Measurements from ENCODE around the gene ARHGAP26.

Gene ARHGAP26

DNA sequence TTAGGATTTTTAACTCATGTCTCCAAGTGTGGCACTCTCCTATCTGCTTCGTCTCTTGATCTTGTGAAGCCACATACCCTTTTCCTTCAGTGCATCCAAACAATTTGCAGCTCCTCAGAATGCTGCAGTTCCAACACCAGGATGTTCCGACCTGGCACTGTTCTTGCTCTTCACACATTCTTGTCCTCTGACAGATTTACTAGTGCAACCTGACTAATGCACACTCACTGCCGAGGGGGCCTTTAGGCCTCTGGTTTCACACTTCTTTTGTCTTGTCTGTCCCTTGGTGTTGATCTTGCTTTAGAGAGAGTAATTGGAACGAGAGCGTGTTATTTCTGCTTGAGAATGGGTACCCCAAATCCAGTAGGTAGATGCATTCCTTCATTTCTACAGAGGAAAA is 15.0 kb downstream of the ARHGAP26 start:
- no peak for DNase-seq (ENCODE audit: low read depth)

DNA sequence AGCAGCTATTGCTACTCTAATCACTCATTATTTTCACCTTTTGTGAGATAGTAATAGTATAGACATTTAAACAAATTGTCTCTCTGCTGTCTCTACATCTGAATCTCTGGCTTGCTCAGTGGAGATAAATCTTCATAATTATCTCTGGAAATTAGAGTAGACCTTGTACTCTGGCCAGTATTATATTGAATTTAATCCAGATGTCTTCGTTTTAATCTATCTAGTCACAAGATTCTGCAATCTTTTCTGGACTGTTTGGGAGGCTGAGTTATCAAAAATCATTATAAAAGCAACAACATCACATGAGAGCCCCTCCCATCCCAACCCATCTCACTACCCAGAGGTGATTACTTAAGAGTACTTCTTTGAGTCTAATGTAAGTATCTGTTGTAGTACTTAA is 19.0 kb downstream of the ARHGAP26 start:
- DNase-seq (ENCODE audit: low read depth), result no peak

DNA sequence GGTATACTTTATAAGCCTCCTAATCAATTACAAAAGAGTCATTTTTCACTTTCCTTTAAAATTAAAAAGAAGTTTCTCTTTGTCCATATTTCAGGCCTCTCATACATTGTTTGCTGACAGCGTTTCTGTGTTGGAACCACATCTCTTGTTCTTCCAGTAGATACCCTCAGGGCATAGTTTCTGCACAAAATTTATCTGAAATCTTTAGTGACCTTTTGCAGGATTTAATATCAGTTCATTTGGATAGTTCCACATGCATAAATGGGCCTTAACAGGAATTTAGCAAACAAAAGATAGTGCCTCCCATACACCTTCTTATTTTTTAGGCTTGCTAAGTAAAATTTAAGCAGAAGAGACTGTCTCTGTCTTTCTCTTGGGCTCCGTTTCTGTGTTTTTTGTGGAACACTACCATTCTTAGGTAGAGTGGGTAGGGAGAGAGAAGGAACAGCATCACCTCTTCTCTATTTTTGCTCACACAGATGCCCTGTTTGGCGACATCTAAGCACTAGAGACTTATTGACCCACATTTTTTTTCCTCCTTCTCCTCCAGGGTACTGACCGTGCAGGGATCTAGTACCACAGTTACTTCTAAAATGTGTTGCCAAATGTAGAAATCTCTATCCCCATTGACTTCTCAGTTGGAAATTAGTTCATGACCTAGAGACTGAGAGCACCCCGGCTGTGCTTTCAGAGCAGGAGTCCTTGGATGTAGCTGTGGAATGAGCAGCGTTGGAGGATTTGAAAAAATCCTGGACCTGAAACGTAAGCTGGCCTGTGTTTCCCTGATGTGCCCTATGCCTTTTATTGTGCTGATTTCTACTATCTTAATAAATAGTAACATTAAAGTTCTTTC is 22.1 kb downstream of the ARHGAP26 start:
- no peak for DNase-seq (ENCODE audit: low read depth)

DNA sequence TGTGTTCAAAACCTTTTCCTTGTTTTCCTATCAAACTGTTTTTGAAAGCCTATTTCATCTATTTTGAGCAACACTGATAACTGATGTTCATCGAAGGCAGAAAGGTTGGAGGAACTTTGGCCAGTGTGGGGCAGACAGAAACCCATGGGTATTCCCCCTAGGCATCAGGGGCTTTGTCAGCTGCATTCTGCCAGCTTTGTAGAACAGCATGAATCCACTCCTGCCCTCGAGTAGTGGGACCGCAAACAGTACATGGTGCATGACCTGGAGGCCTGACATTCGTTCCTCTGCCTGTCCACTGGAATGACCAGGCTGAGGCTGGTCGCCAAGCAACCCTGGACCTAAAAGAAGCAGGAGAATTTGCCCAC is 22.7 kb downstream of the ARHGAP26 start:
- DNase-seq (ENCODE audit: low read depth), result no peak

DNA sequence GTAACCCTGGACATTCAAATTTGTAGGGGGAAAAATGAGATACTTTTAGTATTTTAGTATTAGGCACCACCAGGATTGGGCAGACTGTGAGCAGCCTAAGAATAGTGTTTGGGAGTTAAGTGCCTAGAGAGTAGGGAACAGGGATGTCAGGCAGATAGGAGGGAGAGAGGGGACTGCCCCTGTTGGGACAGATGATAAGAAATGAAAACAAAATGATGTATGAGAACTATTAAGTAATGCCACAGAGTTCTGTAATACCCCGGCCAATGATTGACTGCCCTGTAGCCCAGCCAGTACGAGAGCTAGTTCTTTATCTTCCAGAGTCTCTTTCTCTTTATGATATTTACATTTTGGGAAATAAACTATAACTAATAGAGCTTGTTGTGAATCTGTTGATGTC is 24.4 kb downstream of the ARHGAP26 start:
- DNase-seq (ENCODE audit: low read depth), result no peak

DNA sequence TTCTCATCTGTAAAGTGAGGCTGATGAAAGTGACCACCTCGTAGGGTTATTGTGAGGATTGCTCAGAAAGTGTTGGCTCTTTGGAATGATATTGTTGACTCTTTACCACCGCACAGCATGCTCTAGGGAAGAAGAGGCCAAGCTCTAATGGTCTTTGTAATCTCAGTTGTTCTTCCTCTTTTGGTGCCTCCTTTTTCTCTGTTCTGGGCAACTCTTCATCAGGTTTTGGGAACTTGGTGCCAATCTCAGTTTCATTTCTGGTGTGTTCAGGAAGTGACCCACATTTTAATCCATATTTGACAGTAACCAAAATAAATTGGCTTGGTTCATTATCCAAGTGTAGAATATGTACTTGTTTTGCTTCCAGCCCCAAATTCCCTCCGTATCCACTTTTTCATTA is 25.1 kb downstream of the ARHGAP26 start:
- DNase-seq (ENCODE audit: low read depth), result no peak

DNA sequence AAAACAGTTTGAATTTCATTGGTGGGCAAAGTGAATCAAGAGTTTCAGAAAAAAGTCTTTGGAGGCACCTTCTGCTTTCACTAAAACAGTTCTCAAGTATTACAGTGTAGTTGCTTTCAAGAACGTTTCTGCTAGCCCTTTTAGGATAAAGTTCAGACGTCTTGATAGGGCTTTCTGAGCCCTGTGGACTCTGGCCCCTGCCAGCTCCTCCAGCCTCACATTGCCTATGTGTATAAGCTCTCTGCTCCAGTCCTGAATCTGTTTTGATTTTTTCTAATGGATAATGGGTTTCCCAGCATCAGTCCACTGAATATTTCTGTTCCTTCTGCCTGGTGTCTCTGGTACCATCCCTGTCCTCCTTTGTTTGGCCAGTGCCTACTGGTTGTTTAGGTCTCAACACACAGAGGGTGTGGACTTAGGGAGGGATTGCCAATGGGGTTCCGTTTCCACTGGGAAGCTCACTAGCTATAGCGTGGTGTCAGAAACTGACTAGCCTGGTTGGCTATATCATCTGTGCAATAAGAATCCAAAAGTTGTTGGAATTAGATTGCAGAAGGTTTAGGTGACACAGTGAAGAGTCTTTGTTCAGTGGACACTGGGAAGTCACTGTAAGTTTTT is 26.4 kb downstream of the ARHGAP26 start:
- DNase-seq (ENCODE audit: low read depth), result no peak

DNA sequence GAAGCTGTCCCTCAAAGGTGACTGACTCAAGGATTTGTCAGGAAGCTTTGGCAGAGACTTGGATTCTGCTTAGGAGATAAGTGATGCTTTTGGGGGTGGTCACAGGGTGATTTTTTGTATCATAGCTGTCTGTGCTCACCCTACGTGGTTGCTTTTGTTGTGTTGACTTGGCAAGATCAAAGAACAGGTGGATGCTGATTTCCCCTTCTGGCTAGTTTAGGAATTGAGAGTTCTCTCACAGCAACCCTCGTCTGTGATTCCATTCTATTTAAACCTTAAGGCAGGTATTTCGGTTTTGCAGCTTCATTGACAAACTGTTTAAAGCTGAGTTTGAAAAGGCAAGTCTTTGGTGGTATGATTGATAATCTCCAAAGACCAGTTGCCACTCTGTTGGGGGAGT is 27.2 kb downstream of the ARHGAP26 start:
- no peak for DNase-seq (ENCODE audit: low read depth)

DNA sequence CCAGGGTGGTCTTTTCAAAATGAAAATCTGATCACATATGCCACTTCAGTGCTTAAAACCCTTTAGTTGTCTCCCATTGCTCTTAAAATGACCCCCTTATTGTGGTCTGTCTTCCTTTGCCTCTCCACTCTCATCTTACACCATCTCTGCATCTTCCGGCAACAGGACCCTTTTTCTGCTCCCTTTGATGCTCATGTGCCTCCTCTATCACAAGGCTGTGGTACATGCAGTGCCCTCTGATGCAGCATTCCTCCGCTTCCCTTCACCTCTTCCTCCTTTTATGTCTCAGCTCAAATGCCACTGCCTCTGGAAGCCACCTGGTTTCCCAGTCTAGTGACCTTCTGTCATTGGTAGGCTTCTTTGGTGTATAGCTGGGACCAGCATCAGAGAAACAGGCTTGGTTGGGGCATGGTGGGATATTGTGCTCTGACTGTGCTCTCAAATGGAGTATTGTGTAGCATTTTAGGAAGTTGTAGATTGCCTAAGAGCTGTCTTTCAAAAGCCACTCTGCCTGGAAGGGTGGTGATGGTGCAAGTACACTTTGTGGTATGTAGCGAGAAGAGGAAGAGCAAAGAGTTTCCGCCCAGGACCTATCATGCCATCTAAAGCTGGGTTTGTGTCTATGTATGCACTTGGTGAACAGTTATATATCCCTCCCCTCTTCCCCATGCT is 28.1 kb downstream of the ARHGAP26 start:
- DNase-seq (ENCODE audit: low read depth), result no peak

DNA sequence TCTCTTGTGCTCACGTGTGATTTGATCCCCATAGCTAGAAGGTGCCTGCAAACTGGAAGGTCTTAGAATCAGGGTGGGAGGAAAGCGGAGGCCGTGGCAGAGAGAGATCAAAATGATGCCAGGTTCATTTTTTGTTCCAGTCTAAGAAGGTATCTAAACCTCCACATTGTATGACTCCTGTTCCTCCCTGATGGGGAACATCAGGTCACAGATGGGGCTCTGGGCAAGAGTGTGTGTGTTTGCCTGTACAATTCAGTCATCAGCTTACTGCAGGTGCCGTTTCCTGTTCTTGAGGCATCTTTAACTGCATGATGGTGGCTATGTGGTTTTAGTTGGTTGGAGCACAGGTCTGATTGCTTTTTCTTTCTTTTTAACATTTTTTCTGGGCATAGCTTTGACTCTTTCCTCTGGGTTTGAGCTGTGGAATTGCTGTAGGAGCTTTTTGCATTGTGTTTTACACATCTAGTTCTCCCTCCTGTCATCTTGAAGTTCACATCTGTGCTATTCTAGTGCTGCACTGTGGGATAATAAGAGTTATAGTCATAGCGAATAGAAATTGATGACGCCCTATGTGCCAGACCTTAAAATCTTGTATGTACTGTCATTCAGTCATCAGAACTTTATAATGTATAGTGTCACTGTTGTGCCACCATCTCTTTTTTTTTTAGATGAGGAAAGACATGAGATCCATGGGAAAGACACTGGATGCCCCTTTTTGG is 30.8 kb downstream of the ARHGAP26 start:
- DNase-seq (ENCODE audit: low read depth), result peak; percentile 4

DNA sequence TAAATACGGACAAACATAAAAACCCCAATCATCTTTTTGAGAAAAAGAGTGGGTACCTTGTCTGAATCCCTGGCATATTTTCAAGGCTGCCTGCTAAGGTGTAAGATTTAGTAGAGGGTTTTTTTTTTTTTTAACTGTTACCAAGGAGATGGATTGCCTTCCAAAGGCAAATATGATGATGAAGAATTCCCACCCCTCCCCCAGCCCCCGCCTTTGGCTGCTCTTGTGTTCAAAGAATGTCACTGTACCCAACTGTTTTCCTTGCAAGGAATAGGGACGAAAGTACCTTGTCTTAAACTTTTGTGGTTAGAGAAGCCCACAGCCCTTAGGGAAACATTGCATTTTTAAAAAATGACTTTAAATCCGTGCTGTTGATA is 31.3 kb downstream of the ARHGAP26 start:
- no peak for DNase-seq (ENCODE audit: low read depth)

DNA sequence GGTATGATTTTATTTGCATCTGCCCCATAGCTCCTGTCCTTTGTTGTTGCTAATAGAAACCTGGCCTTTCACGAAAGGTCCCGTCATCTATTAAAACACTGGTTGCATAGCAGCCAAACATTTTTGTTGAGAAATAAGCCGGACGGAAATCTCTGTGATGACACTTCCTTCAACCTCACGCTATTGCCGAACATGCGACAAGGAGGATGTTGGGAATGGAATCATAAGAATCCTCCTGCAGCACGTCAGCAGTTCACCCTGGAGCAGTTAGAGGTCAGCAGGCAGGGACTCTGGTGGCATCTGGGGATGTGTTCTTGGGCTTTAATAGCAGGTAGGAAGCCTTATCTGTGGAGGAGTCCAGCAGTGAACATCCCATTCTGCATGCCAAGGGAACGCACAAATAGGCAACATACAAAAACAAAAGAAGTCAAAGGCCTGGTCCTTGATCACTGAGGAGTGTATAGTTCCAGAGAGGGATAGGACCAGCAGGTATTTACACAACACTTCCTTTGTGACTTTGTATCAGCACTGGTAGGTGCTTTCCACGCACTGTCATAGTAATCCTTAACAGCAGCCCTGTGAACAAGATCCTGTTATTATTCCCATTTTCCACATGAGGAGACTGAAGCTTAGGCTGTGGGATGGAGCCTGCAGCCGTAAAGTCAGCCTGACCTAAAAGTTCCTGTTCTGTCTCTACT is 33.4 kb downstream of the ARHGAP26 start:
- no peak for DNase-seq (ENCODE audit: low read depth)

DNA sequence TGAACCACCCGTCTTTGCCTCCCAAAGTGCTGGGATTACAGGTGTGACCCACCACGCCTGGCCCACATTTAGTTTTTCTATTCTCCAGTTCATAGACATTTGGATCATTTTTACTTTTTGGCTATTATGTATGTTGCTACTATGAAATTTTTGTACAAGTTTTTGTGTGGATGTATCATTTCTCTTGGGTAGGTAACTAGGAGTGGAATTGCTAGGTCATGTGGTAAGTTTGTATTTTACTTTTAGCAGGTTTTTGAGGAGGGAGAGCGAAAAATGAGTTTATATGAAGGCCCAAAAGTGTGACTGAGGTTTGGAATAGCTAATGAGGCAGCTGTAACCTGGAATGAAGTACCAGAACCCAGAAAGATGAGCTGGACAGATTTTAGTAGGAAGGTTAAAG is 35.2 kb downstream of the ARHGAP26 start:
- DNase-seq (ENCODE audit: low read depth), result no peak

DNA sequence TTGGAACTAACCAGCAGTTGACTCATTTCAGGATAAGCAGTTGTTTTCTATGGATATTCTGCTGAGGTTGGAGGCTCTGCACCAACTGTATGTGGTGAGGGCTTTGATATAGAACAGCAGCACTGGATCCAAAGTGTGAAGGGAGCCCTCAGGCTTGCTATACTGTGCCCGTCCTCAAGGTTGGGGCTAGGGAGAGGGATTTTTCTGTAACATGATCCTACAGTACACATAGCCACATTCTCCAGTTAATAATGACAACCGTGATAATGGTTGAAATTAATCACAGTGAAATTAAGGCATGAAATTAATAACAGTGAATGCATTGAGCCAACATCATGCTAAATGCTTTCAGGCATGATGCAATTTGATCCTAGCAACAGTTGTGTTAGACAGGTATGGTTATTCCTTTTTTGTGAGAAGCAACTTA is 36.7 kb downstream of the ARHGAP26 start:
- DNase-seq (ENCODE audit: low read depth), result no peak

DNA sequence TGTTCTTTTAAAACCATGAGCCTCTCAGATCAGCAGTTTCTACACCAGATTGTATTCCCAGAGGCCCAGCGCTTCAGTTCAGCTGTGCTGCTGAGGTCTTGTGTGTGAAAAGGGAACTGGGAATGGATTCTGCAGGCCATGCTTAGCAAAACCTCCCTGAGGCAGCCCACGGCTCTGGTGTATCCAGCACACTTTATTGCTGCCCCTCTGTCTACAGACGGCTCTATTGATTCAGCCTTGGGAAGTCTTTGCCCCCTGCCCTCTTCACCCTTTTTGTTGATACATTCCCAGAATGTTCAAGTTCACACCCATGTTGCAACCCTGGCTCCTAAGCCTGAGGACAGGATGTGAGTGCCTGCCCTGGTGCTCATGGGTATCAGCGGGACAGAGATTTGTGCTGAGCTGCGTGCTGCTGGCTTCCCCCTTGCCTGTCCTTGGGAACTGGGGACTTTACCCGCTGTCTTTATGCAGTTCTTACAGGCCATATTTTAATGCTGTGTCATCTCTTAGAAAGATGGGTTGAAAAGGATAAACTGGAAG is 37.3 kb downstream of the ARHGAP26 start:
- DNase-seq (ENCODE audit: low read depth), result no peak

DNA sequence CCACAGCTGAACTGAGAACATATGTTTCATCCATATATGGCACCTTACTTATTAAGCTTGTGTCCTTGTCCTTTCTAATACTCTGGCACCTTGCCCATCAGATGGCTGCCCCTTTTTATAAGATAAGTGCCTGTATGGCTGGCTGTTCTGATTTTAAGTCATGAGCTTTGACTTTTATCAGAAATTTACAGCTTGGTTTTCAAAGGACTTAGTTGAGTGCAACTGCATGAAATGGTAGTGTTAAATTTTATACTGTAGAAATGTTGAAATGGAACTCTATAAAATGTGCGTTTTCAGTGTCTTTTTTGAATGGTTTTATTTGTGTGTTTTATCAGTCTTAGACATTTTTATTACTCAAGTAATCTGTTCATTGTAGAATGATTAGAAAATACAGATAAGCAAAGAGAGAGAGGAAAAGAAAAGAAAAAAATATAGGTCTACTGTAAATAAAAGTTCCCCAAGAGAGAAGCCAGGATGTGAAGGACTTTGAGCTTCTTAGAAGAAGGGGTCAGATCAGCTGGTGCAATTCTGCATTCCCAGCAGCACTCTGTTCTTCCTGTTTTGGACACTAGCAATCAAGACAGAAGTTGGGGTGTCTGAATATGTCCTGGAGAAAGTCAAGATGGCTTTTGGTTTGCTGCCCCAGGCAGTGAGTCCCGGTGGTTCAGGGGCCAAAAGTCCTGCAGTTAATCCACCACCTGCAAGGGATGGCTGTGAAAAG is 38.9 kb downstream of the ARHGAP26 start:
- DNase-seq (ENCODE audit: low read depth), result no peak

DNA sequence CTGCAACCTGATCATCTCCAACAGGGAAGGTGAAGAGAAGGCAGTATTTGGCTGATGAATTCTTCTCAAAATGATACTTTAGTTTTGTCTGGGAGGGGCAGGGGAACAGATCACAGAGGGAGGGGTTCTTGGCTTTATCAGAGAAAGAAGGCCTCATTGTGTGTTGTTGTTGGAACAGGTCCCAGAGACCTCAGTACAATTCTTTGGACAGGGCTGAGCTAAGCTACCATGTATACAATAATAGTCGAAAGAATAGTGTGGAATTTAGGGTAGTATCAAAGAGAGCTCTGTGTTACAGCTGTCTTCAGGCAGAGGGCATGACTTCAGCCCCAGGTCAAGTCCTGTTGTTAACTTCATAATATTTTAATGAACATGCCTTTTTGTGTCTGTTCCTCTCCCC is 39.9 kb downstream of the ARHGAP26 start:
- DNase-seq (ENCODE audit: low read depth), result no peak

DNA sequence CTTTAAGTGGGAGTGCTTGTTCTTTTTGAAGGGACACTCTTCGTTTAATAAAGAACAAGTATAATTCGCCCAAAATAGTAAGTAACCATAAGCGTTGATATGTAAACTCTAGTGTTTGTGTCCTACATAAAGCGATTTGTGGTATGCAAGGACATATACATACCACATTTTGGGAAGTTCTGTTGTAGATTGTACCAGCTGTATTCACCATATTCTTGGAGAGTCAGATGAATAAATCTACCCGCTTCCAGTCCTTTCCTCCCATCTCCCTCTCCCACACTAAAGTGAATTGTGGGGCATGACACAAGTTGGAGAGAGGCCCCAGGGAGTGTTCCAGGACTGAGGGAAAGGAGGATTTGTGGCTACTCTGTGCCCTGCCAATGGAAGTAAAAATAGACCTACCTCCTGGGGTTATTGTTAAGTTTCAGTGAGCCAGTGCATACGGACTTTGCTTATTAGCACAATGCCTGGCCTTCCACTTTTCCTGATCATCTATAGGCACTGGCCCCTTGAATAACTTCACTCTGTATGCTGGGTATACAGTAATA is 40.6 kb downstream of the ARHGAP26 start:
- DNase-seq (ENCODE audit: low read depth), result no peak

DNA sequence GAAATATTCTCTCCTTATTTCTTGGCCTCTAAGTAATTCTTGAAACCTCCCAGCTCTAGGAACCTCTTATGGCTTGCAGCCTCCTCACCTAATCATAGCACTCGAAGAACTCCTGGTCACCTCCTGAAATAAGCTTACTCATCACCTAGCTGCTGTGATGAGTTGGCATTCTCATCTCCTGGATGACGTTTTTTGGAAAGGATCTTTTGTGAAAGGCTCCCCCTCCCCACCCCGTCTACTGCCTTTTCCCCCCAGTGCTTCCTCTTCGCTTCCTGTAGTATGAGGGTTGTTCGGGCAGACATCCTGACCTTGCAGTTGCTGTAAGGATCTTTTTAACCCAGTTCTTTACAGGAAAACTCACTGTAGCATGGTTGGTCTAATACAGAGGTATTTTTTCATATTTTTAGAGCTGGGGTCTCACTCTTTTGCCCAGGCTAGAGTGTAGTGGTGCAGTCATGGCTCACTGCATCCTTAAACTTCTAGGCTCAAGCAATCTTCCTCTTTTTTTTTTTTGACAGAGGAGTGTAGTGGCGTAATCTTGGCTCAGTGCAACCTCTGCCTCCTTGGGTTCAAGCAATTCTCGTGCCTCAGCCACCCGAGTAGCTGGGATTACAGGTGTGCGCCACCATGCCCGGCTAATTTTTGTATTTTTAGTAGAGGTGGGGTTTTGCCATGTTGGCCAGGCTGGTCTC is 41.8 kb downstream of the ARHGAP26 start:
- DNase-seq (ENCODE audit: low read depth), result no peak

DNA sequence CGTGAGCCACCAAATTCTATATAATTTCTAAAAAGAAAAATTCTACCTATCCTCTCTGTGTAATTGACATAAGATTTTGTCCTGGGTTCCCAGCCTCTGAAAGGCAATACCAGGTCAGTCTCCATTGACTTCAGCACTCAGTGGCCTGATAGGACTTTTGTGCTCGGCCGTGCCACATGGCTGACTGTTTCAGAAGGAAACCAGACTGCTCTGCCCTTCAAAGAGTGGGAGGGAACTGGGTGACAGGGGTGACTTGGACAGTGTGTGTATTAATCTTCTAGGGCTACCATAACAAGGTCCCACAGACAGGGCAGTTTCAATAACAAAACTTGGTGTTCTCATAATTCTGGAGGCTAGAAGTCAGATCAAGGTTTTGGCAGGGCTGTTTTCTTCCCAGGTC is 43.0 kb downstream of the ARHGAP26 start:
- DNase-seq (ENCODE audit: low read depth), result no peak
